Activated CD4-positive, alpha-beta T cell treated with anti-CD3 and anti-CD28 coated beads, Interleukin-2, Interleukin-6, amounts not matched to agents 100 ng/mL and 50 ng/mL, durations not matched to agents 16 hours and 8 hours (primary cell): Measurements from ENCODE around the gene CCDC192.
"Not testable (repeated sequence)": the region's sequence is repeated elsewhere in the genome, so short reads cannot be mapped to it uniquely, and the experiment has no call there.

Source experiments
- DNase-seq: peaks from one replicate; pipeline ENCODE4 v3.0.0-alpha.2; 2020

Gene CCDC192, protein sequence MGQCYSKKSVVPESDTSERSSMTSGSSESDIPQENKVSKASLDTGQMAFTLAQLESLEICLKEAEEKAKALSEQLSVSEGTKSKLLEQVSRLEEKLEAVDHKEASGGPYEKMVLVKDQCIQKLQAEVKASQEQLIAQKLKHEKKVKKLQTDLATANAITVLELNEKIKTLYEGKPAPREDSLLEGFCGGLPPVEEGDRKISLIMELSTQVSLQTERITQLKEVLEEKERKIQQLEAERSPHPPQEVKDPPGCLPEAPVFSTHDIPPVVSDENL

DNA sequence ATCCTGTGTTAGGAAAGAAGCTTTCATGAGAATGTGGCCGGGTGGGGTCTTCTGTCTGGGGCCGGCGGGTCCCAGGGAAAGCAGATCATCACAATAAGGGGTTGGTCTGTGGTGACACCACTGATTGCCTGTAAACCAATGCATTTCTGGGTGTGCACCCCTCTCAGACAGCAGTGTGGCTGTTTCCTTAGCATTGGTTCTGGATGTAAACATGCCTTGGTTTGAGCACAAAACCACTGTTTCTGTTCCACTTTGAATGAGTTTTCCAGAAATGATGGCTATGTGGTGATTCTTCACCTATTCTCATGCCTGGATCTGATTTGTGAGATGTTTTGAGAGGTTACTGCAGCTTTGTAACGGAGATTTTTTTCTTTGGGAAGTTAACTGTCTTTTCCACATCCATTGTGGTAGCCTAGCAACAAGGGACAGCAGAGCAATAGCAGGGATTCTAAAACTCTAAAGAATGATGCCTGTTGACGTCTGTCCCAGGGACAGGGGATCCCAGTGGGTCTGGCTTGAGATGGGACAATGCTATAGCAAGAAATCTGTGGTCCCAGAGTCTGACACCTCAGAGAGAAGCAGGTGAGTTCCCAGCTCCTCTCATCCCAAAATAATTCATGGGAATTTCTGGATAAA is at the start of gene CCDC192:
TSS of gene CCDC192 (plus strand) at position 466 of the 636 bp plus-strand sequence. CDS start at position 521, 55 bp downstream.
- DNase-seq: peak; percentile 35

DNA sequence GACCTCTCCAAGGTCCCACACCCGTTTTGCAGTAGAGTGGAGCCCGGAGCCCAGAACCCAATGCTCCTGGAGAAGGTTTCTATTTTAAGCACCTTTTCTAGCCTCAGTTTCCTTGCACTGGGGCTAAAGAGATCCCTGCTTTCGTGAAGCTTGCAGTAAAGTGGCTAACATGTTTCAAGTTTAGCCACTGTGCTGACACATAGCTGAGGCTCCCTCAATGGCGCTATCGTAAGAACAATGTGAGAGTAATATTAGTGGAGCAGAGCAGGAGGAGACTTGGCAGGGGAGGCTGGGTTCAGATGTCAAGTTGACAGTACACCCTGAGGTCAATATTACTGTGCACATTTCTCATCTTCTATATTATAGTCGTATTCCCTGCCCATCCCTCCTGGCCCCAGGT is 46.4 kb upstream of the CCDC192 start:
- DNase-seq: no peak

DNA sequence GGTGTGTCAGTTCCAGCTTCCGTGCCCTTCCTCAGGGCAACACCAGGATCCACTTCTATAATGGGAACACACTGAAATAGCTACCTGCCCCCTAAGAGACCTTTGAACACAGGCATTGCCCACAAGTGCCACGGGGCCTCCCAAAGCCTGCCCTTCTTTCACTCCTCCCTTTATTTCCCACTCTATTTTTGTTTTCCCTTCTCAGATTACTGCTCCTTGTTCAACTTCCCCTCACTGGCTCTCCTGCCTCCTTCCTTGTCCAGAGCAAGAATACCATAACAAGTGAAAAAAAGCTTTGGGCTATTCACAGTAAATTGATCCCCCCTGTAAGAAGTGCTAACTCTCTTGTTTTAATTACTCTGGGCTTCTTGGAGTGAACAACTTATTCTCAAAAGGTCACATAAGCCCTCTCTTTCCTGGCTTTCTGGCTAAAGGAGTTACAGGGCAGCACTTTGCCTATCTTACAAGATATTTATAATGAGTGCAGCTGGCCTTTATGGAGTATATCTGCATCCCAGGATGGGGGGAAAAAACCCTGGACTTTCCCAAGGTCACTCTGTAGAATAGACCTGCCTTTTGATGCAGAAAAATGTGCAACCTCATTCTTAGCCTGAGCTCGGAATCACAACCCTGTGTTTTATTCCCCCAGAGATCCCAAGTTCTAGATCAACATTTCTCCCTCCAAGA is 43.0 kb upstream of the CCDC192 start:
- no peak for DNase-seq

DNA sequence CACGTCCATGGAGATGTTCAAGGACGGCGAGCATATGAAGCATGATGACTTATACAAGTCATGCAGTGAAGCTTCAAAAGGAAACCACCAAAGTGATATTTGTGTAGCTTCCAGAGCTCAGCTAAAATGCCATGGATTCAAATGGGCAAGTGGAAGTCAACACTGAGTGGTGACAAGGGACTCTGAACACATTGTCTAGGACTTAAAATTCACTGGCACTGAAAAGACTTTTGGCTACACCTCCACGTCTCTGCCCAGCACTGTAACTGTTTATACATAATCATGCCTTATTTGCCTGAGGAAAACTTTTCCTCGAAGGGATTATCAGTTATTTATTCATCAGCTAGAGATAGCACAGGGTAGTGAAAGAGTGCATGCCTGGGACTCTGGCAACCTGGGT is 39.1 kb upstream of the CCDC192 start:
- DNase-seq: no peak

DNA sequence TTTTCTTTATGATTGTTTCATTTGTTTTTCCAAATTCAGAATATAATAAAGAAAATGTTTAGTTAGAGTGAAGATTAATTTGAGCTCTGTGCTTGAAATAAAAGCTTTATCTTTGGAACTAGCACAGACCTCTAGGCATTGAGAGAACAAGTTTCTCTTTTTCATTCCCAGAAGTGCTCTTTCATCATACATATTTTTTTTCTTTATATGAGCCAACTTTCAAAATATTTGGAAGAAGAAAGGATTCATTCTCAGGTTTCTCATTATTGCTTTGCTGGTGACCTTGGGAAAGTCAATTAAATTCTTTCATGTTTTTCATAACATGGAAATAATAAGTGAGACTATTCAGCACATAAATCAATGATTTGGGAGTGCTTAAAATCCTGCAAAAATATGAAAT is 37.5 kb upstream of the CCDC192 start:
- no peak for DNase-seq

DNA sequence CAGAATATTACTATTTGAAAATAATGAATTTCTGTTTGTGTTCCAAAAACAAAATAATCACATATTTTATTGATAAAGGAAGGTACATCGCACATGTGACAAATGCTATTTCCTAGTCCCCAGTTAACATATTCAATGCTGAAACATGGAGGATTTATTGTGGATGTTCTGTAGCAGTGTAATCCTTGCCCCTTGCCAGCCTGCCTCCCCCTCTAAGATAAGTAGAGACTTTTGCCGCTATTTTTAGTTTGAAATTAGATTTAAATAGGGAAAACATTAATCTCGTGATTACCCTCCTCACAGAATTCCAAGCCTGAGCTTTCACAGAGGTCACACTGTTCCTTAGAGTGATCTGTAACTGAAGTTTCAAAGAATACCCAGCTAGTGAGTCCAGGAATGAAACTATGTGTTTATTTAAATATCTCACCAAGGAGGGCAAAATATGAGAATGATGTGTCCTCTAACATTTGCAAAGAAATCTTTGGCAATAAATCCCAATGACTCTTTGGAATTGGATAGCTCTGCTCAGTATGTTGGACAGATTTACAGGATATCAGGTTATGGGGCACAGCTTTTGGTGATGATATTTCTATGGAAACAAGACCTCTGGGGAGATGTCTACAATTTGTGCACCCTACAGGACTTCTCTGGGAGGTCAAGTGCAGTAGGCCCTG is 37.0 kb upstream of the CCDC192 start:
- DNase-seq: no peak

DNA sequence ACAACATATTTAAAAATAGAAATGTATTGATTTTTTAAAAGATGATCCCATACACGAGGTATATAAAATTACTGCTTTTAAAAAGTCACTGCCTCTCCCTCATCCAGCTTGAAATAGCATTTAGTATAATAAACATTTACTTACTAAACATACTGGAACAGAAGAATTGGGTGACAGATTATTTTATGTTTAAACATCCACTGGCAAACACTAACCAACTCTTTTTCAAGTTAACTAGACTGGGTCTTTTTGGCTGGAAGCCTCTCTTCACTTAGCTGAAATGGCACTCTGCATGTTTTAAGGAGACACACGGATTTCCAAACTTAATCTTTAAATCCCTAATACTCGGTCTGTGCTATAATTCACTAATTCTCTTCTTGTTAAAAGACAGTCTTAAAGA is 35.3 kb upstream of the CCDC192 start:
- no peak for DNase-seq

DNA sequence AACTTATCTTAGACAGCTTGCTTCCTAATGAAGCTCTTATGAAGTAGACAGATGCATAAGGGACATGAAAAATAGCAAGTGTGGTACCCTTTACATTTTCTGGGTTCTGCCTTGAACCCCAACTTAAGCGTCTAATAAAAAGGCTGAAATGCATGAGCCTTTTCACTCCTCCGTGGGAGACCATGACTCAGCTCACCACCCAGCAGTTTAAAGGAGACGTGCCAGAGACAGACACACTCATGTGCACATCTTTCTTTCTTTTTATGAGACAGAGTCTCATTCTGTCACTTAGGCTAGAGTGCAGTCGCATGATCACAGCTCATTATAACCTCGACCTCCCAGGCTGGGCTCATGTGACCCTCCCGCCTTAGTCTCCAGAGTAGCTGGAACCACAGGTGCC is 32.0 kb upstream of the CCDC192 start:
- no peak for DNase-seq

DNA sequence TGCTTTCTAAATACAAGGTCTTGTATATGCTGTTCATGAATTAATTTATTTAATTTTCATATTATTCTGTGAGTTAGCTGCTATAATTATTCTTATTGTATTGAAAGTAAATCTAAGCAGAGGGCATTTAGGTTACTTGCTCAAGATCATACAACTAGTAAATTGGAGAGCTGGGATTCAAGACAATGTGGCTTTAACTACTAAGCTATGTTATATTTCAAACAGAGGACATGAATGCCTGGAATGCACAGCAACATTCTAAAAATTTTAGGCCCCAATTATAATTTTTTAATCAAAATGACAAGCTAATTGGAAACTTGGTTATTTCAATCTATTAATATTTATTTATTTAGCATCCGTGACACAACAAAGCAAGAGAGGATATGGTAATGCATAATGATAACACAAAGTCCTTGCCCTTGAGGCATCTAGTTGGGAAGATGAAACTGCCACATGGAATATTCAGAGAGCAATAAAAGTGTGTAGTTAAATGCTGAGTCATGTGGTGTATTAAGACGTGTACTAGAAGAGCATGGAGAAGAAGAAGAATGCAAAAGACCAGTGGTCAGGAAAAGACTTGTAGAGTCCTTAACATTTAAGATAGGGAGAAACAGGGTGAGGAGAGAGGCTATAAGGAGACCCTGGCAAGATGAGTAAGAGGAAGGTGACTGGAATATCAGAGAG is 29.9 kb upstream of the CCDC192 start:
- no peak for DNase-seq

DNA sequence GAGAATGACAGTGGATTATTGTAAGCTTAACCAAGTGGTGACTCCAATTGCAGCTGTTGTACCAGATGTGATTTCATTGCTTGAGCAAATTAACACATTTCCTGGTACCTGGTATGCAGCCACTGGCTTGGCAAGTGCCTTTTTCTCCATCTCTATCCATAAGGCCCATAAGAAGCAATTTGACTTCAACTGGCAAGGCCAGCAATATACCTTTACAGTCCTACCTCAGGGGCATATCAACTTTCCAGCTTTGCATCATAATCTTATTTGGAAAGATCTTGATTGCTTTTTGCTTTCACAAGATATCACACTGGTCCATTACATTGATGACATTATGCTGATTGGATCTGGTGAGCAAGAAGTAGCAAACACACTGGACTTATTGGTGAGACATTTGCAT is 26.2 kb upstream of the CCDC192 start:
- DNase-seq: not testable (repeated sequence)

DNA sequence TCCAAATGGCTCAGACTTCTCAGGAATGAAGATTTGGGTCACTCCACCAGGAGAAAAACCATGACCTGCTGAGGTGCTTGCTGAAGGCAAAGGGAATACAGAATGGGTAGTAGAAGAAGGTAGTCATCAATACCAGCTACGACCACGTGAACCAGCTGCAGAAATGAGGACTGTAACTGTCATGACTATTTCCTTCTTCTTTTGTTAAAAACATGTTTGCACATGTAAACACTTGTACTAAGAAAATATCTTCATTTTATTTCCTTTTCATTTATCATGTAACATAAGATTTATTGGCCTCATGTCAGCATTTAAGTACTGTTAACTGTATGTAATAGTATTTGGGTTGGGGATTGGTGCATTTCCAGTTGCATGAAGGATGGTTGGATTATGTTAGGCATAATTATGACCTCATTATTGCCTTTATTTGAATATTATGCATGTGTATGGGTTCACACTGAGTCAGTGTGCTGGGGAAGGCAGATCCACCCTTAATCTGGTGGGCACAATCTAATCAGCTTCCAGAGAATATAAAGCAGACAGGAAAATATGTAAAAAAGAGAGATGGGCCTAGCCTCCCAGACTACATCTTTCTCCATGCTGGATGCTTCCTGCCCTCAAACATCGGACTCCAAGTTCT is 23.4 kb upstream of the CCDC192 start:
- not testable (repeated sequence) for DNase-seq

DNA sequence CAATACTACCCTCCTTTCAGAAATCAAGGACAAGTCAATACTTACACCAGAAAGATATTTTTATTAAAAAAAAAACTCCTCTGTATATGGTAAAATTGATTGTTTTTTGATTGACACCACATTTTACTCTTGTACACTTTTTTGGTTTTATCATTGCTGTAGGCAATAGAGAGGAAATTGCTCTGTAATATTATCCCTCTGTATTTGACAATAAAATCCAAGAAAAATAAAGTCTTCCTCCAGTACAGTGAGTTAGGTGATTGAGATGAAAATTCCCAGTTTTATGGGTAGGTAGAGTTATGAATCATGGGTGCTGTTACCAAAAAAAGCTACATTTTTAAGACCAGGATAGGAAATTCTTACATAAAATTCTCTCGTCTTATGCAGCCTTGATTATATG is 22.6 kb upstream of the CCDC192 start:
- no peak for DNase-seq

DNA sequence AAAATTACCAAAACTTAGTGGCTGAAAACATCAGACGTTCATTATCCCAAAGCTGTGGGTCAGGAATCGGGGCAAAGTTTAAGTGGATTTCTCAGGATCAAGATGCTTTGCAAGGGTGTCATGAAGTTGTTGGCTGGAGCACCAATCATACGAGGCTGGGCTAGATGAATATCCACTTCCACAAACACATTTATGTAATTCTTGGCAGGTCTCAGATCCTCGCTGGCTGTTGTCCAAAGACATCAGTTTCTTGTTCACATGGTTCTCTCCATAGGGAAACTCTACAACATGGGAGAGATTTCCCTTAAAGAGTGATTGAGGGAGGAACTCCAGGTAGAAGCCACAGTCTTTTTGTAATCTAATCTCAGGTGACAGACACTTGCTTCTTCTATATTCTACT is 20.2 kb upstream of the CCDC192 start:
- no peak for DNase-seq

DNA sequence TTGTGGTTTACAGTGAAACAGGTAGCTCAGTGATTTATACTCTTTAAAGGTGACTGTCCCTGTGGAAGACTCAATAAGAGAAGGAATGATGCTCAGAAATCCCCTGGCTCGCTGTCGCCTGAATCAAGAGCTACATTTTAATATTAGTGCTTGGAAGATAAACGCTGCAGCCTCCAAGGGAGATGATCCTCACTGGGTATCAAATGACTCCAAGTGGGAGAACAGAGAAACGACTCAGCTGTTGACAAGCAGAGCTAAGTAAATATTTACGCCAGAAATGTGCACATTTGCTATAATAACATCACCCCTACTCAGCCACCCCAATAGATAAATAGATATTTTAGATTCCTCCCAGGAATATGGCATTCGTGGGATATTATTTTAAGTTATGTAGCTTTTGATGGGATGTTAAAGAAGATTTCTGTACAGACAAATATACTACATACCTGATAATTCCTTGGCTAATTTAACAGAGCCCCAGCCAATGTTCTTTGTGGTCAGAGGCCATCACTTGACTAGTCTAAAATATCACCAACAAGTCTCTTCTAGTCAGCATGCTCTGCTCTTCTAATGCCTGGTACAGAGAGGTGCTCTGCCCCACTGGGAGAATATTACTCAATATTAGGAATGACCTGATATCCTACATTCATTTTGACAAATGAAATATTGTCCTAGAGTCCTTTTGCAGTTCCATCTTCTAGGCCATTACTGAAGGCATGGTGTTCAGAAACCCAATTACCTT is 18.3 kb upstream of the CCDC192 start:
- DNase-seq: no peak

DNA sequence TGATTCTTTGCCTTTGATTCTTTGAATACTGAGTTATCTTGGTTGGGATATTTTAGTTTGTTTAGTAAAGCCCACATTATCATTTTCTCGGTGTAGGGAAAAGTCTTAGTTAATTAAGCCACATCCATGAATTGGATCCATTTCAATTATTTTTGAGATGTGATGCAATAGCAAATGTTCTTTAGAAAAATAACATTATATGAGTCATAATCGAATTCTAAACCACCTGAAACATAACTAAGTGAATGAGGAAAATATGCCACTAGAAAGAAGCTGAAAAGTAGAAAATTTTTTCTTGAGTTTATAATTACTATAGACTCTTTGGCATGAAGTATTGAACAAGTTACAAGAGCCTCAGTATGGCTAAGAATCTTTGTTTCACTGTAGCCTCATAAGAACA is 17.5 kb upstream of the CCDC192 start:
- DNase-seq: no peak

DNA sequence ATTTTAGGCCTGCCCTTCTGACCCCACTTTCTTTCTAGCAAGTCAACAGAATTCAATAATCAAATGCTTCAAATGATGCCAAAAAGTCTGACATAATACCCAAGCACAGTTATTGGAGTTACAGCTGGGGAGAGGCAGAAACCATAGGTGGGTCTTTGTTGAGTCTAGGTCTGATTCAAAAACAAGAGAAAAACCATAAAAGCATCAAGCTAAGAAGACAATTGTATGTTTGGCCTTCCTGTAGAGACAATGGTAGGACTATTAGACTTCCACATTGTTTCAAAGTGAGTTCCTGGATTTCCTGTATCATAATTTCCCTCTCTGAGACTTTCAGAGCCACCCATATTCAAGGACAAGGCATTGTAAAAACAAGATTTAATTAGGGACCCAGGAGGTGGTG is 16.8 kb upstream of the CCDC192 start:
- DNase-seq: no peak

DNA sequence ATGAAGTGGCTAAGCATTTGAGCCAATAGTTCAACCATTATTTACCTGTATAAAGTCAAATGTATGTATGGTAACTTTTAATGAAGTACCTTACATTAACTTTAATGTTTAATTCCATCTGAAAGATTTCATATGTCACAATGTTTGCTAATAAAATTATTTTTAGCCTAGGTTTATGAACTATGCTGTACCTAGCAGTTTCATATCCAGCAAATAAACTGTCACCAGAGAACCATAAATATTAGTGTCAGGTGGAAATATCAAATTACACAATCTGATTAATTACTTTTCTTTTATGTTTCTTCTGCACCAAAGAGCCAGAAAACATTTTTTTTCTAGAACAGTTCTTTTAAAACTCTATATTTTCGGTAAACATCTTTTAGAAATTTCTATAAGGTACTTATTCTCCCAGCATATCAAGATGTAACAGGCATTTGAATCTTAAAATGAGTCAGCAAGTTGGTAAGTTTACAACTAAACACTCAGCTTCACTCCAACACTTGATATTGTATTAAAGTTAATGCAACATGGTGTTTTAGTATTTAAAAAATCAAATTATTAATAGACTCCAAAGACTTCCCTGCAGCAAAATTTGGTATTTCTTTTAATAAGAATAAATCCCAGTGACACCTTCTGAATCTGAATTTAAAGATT is 8.5 kb upstream of the CCDC192 start:
- no peak for DNase-seq

DNA sequence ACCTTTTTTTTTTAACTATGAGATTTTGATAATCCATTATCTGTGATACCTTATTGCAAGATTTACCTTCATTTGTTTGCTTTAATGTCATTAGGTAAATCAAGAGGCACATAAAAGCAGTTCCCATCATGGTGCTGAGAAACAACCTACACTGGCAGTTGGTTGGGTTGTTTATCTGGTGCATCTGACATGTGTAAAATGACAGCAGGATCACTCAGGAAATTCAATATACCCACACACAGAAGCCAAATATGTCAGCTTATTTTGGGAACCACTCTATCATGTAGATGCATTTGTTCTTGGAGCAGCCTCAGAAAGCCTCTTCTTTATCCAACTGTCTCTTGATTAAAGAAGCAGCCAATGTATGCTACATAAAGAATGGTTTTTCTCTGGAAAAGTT is 7.8 kb upstream of the CCDC192 start:
- DNase-seq: no peak

DNA sequence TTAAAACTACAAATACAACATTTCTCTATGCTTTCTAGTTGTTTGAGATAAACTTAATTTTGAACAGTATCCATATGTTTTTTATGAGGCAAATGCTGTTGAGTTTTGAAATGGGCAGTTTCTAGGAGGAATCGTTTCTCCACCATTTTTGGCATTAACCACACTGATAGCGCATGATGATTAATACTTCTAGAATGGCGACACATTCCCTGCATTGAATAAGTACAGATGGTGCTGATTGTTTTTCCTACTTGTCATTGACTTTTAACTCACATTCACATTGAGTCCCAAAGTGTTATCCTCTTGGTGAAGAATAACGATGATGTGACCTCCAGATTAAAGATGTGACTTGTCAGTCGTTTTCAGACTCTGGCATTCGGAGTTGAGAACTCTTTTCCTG is 6.5 kb upstream of the CCDC192 start:
- DNase-seq: no peak

DNA sequence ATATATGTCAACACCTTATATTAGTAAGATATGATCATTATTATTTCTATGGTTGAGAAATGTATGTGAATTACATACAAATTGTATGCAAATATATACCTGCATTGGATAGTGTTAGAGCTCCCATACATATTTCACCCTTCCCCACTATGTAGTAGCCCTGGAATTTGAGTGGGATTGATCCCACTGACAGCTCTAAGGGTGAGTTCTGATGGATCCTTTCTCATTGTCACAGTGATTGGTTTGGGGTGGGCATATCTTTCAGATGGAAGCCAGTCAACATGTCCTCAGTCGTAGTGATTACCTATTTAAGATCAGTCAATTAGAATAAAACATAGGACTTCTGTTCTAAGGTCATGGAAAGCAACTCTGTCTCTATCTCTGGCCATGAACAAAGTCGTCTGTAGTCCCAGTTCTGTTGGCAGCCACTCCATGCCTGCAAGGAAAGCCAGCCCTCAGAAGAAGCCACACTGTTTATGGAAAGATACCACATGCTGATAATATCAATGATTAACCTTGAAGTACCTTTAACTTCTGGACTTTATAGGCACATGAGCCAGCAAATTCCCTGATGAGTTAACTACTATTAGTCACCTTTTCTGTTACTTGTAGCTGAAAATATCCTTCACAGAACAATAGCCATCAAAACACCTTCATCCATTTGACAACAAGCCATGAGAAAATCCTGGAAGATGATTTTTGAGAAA is 5.1 kb upstream of the CCDC192 start:
- no peak for DNase-seq

DNA sequence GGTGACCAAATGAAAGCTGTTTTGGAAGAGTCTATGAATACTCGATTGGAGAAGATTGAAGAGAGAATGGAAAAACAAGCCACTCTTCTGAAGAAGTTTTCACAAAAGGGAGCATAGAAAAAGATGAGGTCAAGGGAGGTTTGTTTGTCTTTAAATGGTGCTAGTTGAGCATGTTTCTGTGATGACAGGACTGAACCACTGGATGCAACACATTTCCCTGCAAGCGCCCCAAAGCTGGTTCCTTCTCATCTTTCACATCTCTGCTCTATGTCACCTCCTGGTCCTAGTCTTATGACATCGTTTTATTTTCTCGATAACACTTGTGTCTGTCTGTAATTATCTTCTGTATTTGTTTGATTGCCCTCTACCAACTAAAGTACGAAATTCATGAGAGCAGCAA is 3.8 kb upstream of the CCDC192 start:
- DNase-seq: no peak
